OCI-LY7 (cell line): ENCODE measurements around the gene EML3. TPM values are rescaled to one million over a fixed set of nuclear protein-coding genes. Genes with fewer than 3 reads are reported as not detected.
A peak's percentile ranks its signal among the peaks of the same experiment; 100 is the strongest.
"Not testable (repeated sequence)": the region's sequence is repeated elsewhere in the genome, so short reads cannot be mapped to it uniquely, and the experiment has no call there.

Source experiments
- BruUV-seq: library from RNA; stranded (reverse); fragments of 400-500 nt; replicated peaks from 2 replicates; lab custom pipeline; 2021; lab: Mats Ljungman, UMichigan
- CTCF ChIA-PET: fragments of 300-600 bp; sonication (Branson Sonifier 250); formaldehyde crosslinking; loops from one replicate; lab custom pipeline; 2022; ENCODE audit warnings: antibody characterized with exemption; ENCODE audit not compliant: unreplicated experiment; lab: Charles Lee
- POLR2A ChIA-PET: fragments of 300-600 bp; sonication (Branson Sonifier 250); formaldehyde crosslinking; loops from one replicate; lab custom pipeline; 2022; ENCODE audit warnings: antibody characterized with exemption; lab: Charles Lee
- DNase-seq: peaks from one replicate; pipeline ENCODE4 v3.0.0-alpha.2; 2015; ENCODE audit warnings: low spot score
- H2AFZ ChIP-seq: fragments of 200-600 bp; sonication (generic), shearing (Covaris generic); 2 replicates; pipeline ENCODE4 v1.6.1; 2014; ENCODE audit warnings: mild to moderate bottlenecking, antibody characterized with exemption, low read length, moderate library complexity
- H3K27ac ChIP-seq: fragments of 200-600 bp; sonication (generic); 2 replicates; pipeline ENCODE4 v1.5.1; 2014; ENCODE audit warnings: mixed run types, low read depth, mild to moderate bottlenecking, moderate library complexity, low read length, inconsistent platforms; ENCODE audit not compliant: poor library complexity, severe bottlenecking
- H3K36me3 ChIP-seq: fragments of 200-600 bp; sonication (generic); 2 replicates; pipeline ENCODE4 v1.6.1; 2014; ENCODE audit warnings: mild to moderate bottlenecking, antibody characterized with exemption, low read length, moderate library complexity, mixed read lengths; ENCODE audit not compliant: insufficient read depth
- H3K4me1 ChIP-seq: fragments of 200-600 bp; sonication (generic); 2 replicates; pipeline ENCODE4 v1.5.1; 2014; ENCODE audit warnings: mild to moderate bottlenecking, low read length; ENCODE audit not compliant: insufficient read depth, poor library complexity, severe bottlenecking
- H3K4me2 ChIP-seq: fragments of 200-600 bp; sonication (generic); 2 replicates; pipeline ENCODE4 v1.6.1; 2014; ENCODE audit warnings: mild to moderate bottlenecking, low read length
- H3K4me3 ChIP-seq: fragments of 200-600 bp; sonication (generic); 2 replicates; pipeline ENCODE4 v1.5.1; 2014; ENCODE audit warnings: mild to moderate bottlenecking, low read depth, low read length; ENCODE audit not compliant: poor library complexity, severe bottlenecking
- H3K79me2 ChIP-seq: fragments of 200-600 bp; sonication (generic); 2 replicates; pipeline ENCODE4 v1.6.1; 2016; ENCODE audit warnings: low read depth, mild to moderate bottlenecking, low read length, moderate library complexity, mixed read lengths; ENCODE audit not compliant: insufficient read depth
- H3K9me2 ChIP-seq: fragments of 200-600 bp; sonication (generic); 2 replicates; pipeline ENCODE4 v1.6.1; 2016; ENCODE audit warnings: mild to moderate bottlenecking, low read length, mixed read lengths; ENCODE audit not compliant: insufficient read depth
- H3K9me3 ChIP-seq: fragments of 200-600 bp; sonication (generic); 2 replicates; pipeline ENCODE4 v1.6.1; 2014; ENCODE audit warnings: mild to moderate bottlenecking, mixed run types, low read length, mixed read lengths
- H4K20me1 ChIP-seq: fragments of 200-600 bp; sonication (generic); 2 replicates; pipeline ENCODE4 v1.6.1; 2014; ENCODE audit warnings: mild to moderate bottlenecking, antibody characterized with exemption, low read length, moderate library complexity, mixed read lengths; ENCODE audit not compliant: insufficient read depth
- EZH2phosphoT487 ChIP-seq: fragments of 200-600 bp; sonication (generic); IDR thresholded peaks from 2 replicates; pipeline ENCODE4 v1.6.1; 2018; ENCODE audit warnings: low read depth, borderline replicate concordance, mild to moderate bottlenecking, mixed run types, antibody characterized with exemption, low read length, moderate library complexity, mixed read lengths
- intact Hi-C: fragments of 100-400 bp; cut with micrococcal nuclease; formaldehyde crosslinking; loops from one replicate; pipeline ENCODE4 v1.10.0; 2022; ENCODE audit not compliant: unreplicated experiment
- total RNA-seq, 2 experiments: library from RNA; depleted of rRNA in 1 of 2; stranded (reverse); fragments of >200 nt in 1 of 2; shearing (Covaris generic) in 1 of 2; gene quantifications; 2 replicates each; pipeline ENCODE4 v1.2.3, GENCODE V29; 2014 to 2022
- TF ChIP-seq, protein P1 (sequence below): fragments of 200-600 bp; sonication (generic); conservative IDR thresholded peaks from 2 replicates; pipeline ENCODE4 v1.5.1; 2014; ENCODE audit warnings: mild to moderate bottlenecking, antibody characterized with exemption, low read length, moderate library complexity, mixed read lengths

The EML3 gene
- total RNA-seq, 2 experiments from 2014 or later = 52.8 to 81.6 TPM

DNA sequence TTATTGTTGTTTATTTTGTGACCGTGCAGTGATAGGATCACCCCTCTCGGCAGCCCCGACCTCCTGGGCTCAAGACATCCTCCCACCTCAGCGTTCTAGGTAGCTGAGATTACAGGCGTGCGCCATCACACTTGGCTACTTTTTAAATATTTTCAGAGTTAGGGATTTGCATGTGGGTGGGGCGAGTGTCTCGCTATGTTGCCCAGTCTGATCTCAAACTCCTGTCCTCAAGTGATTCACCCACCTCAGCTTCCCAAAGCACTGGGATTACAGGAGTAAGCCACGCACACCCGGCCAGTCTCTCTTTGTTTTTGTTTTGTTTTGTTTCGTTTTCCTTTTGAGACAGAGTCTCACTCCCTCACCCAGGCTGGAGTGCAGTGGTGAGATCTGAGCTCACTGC, 41.7 kb upstream of the EML3 start:
- H3K36me3 ChIP-seq = peaks cover 6% of the 10 kb centered on the region
- BruUV-seq = no TSS peak
- intact Hi-C loops = no loop called here
- ChIA-PET POLR2A (interaction anchor here (0.5 to 10.5 kb wide), 4 partner anchors 12 to 62 kb away, joined by 3 to 159 read pairs (median 4); partner anchors contain the start of genes C11orf98 and CSKMT), CTCF (interaction anchor here (0.6 kb wide), 1 partner anchor 62 kb away, joined by 4 read pairs; no protein-coding TSS in a partner anchor)
- TF ChIP-seq, protein P1, sequence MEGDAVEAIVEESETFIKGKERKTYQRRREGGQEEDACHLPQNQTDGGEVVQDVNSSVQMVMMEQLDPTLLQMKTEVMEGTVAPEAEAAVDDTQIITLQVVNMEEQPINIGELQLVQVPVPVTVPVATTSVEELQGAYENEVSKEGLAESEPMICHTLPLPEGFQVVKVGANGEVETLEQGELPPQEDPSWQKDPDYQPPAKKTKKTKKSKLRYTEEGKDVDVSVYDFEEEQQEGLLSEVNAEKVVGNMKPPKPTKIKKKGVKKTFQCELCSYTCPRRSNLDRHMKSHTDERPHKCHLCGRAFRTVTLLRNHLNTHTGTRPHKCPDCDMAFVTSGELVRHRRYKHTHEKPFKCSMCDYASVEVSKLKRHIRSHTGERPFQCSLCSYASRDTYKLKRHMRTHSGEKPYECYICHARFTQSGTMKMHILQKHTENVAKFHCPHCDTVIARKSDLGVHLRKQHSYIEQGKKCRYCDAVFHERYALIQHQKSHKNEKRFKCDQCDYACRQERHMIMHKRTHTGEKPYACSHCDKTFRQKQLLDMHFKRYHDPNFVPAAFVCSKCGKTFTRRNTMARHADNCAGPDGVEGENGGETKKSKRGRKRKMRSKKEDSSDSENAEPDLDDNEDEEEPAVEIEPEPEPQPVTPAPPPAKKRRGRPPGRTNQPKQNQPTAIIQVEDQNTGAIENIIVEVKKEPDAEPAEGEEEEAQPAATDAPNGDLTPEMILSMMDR = no peak
- no peak for TF ChIP-seq EZH2phosphoT487
- no peak for DNase-seq
- peaks cover 25% of the 10 kb centered on the region for H3K4me1 ChIP-seq
- H3K9me2 ChIP-seq = no peaks in the 10 kb centered on the region
- peak overlapping the region; percentile 3 for H3K4me2 ChIP-seq
- H3K9me3 ChIP-seq = no peaks in the 10 kb centered on the region
- H4K20me1 ChIP-seq = no peaks in the 10 kb centered on the region
- no peak overlapping the region for H3K27ac ChIP-seq
- H2AFZ ChIP-seq = no peak overlapping the region
- no peak overlapping the region for H3K4me3 ChIP-seq
- H3K79me2 ChIP-seq = peaks cover 24% of the 10 kb centered on the region

DNA sequence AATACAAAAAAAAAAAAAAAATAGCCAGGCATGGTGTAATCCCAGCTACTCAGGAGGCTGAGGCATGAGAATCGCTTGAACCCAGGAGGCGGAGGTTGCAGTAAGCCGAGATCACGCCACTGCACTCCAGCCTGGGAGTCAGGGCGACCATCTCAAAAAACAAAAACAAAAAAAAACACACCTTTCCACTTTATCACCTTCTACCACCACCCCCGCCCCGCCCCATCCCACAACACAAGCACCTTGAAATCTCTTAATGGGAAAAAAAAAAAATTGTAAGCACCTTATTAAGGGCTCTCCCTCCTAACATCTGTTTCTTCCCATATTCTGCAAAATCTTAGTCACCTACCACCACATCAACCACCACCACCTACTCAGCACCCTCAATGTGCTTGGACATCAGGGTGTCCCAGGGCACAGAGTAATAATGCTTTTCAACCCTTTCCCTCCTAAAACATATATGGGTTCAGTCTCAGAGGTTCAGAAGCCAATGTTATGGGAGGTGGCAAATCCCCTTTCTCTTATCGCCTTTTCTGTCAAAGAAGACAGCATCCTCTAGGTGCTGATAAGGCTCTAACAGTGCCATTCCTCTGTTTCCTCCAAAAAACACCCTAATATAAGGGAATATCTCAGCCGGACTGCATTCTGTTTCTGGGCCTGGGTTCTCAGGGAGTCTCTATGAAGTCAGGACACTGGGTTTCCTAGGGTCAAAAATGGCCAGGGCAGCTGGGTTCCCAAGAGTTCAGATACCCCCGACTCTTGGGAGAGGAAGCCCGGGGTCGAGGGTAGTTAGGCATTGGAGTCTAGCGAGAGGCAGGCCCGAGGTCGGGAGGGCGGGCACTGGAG, 39.8 kb upstream of the EML3 start:
- ChIA-PET CTCF (interaction anchor here (0.6 kb wide), 2 partner anchors 30 to 31 kb away, joined by 3 to 7 read pairs; partner anchors contain the start of gene B3GAT3), POLR2A (interaction anchor here (1.0 to 10.5 kb wide), 5 partner anchors 11 to 102 kb away, joined by 4 to 159 read pairs (median 5); partner anchors contain the start of genes C11orf98, CSKMT, EEF1G and TUT1)
- no peak for DNase-seq
- peak overlapping the region; percentile 97 for H3K4me3 ChIP-seq
- H3K9me2 ChIP-seq = no peaks in the 10 kb centered on the region
- no peaks in the 10 kb centered on the region for H4K20me1 ChIP-seq
- intact Hi-C loops = loop anchor here (1.0 to 2.0 kb wide), 3 partner anchors 13 to 62 kb away; partner anchors contain the start of genes C11orf98, CSKMT and TUT1
- peak overlapping the region; percentile 96 for H3K4me2 ChIP-seq
- peaks cover 25% of the 10 kb centered on the region for H3K36me3 ChIP-seq
- TF ChIP-seq, protein P1 = no peak
- TF ChIP-seq EZH2phosphoT487 = no peak
- BruUV-seq = no TSS peak
- H3K79me2 ChIP-seq = peaks cover 24% of the 10 kb centered on the region
- H2AFZ ChIP-seq = peak overlapping the region; percentile 97; the same call in 1 of the 2 replicates
- H3K4me1 ChIP-seq = peaks cover 26% of the 10 kb centered on the region
- peak overlapping the region; percentile 73 for H3K27ac ChIP-seq
- H3K9me3 ChIP-seq = no peaks in the 10 kb centered on the region

DNA sequence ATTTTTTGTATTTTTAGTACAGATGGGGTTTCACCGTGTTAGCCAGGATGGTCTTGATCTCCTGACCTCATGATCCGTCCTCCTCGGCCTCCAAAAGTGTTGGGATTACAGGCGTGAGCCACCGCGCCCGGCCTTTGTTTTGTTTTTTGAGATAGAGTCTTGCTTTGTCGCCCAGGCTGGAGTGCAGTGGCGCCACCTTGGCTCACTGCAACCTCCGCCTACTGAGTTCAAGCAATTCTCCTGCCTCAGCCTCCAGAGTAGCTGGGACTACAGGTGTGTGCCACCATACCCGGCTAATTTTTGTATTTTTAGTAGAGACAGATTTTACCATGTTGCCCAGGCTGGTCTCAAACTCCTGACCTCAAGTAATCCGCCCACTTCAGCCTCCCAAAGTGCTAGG, 37.7 kb upstream of the EML3 start:
- peaks cover 34% of the 10 kb centered on the region for H3K79me2 ChIP-seq
- H3K27ac ChIP-seq, H3K4me2 ChIP-seq, H3K9me2 ChIP-seq, CTCF ChIA-PET, H3K9me3 ChIP-seq, H2AFZ ChIP-seq, H3K4me3 ChIP-seq, intact Hi-C loops, BruUV-seq, DNase-seq, H4K20me1 ChIP-seq: not testable (repeated sequence)
- H3K4me1 ChIP-seq = peaks cover 34% of the 10 kb centered on the region
- POLR2A ChIA-PET = interaction anchor here (0.6 to 10.5 kb wide), 3 partner anchors 16 to 136 kb away, joined by 3 to 159 read pairs (median 4); partner anchors contain the start of genes C11orf98 and CSKMT
- H3K36me3 ChIP-seq = peaks cover 25% of the 10 kb centered on the region
